Muscle layer of duodenum (tissue), 2 donors: ENCODE measurements around the gene PTPN21.

ENCODE experiments used
- H3K27ac ChIP-seq: one replicate; pipeline ENCODE4 v1.7.0; 2013; ENCODE audit warnings: mild to moderate bottlenecking, low read length
- H3K27me3 ChIP-seq: one replicate; pipeline ENCODE4 v1.7.0; 2013; ENCODE audit warnings: low read depth, mild to moderate bottlenecking, control low read depth, low read length
- H3K36me3 ChIP-seq, 2 donors: one replicate each; pipeline ENCODE4 v1.7.0; 2013; ENCODE audit warnings: low read length in 2 of 2, control low read depth in 1 of 2, mild to moderate bottlenecking in 1 of 2; ENCODE audit not compliant: insufficient read depth in 2 of 2, control insufficient read depth in 1 of 2
- H3K4me1 ChIP-seq, 2 donors: one replicate each; pipeline ENCODE4 v1.7.0; 2013; ENCODE audit warnings: low read length in 2 of 2, mild to moderate bottlenecking in 2 of 2, control low read depth in 1 of 2, moderate library complexity in 1 of 2; ENCODE audit not compliant: insufficient read depth in 2 of 2, control insufficient read depth in 1 of 2
- H3K4me3 ChIP-seq, 2 donors: one replicate each; pipeline ENCODE4 v1.7.0; 2013; ENCODE audit warnings: low read length in 2 of 2, low read depth in 1 of 2, mild to moderate bottlenecking in 1 of 2
- H3K9me3 ChIP-seq, 2 donors: one replicate each; pipeline ENCODE4 v1.7.0; 2013; ENCODE audit warnings: low read length in 2 of 2, control low read depth in 1 of 2, mild to moderate bottlenecking in 1 of 2; ENCODE audit not compliant: control insufficient read depth in 1 of 2
- donor health status: healthy.

The PTPN21 gene

GRCh38 chr14:88454886-88455285 lies 99.9 kb downstream of the PTPN21 start:
- no peaks in the 10 kb centered on the region for H3K27me3 ChIP-seq
- no peak overlapping the region for H3K4me3 ChIP-seq
- H3K9me3 ChIP-seq: no peaks in the 10 kb centered on the region
- no peaks in the 10 kb centered on the region for H3K4me1 ChIP-seq
- H3K27ac ChIP-seq: no peak overlapping the region
- H3K36me3 ChIP-seq: peaks cover 0 to 41% of the 10 kb centered on the region in 2 donors

DNA sequence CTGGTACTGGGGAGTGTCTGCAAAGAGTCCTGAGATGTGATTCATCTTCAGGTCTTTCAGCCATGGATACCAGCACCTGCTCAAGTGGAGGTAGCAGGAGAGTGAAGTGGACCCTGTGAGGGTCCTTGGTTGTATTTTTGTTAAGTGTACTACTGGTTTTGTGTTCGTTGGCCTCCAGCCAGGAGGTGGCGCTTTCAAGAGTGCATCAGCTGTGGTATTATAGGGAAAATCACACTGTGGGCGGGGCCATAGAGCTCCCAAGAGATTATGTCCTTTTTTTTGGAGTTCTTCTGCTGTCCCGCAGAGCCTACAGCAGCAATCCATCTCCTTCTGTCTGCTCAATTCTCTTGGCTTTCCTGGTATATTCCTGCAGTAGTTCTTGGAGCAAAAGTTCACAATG lies 102.6 kb downstream of the PTPN21 start:
- H3K36me3 ChIP-seq: peaks cover 0 to 43% of the 10 kb centered on the region in 2 donors
- H3K27ac ChIP-seq: no peak overlapping the region
- no peak overlapping the region for H3K4me3 ChIP-seq
- H3K4me1 ChIP-seq: no peaks in the 10 kb centered on the region
- no peaks in the 10 kb centered on the region for H3K27me3 ChIP-seq
- no peaks in the 10 kb centered on the region for H3K9me3 ChIP-seq

DNA sequence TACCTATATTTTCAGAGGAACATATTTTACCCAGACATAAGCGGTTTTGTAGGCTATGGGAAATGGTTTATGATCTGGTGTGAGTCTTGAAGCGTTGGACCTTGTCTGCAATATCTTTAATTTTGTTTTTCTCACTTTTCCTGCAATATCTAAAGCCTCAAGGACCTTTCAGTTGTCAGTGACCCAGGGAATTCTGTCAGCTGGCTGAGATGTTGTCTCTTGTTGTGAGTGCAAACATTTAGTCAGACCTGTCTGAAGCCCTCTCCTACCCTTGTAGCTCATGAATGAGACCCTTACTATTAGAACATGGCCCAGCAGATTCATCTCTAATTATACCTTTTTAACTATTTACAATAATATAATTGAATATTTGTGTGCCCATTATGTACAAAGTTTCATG lies 115.7 kb downstream of the PTPN21 start:
- Histone ChIP-seq H3K4me3 (no peak overlapping the region), H3K27me3 (no peaks in the 10 kb centered on the region), H3K9me3 (no peaks in the 10 kb centered on the region), H3K36me3 (peaks cover 15 to 36% of the 10 kb centered on the region in 2 donors), H3K27ac (no peak overlapping the region), H3K4me1 (no peaks in the 10 kb centered on the region)

- no peaks in the 10 kb centered on the region for H3K4me1 ChIP-seq
- no peak overlapping the region for H3K27ac ChIP-seq
- peaks cover 18 to 36% of the 10 kb centered on the region in 2 donors for H3K36me3 ChIP-seq
- no peak overlapping the region for H3K4me3 ChIP-seq
- no peaks in the 10 kb centered on the region for H3K9me3 ChIP-seq
- H3K27me3 ChIP-seq: no peaks in the 10 kb centered on the region
These were observed 117.1 kb downstream of the PTPN21 start for GRCh38 chr14:88437658-88438057.

- Histone ChIP-seq H3K4me1 (no peaks in the 10 kb centered on the region), H3K36me3 (peaks cover 0 to 7% of the 10 kb centered on the region in 2 donors), H3K27ac (no peak overlapping the region), H3K9me3 (no peaks in the 10 kb centered on the region), H3K27me3 (no peaks in the 10 kb centered on the region), H3K4me3 (no peak overlapping the region)
These were observed 123.8 kb downstream of the PTPN21 start for GRCh38 chr14:88430976-88431375.

- H3K4me1 ChIP-seq: no peaks in the 10 kb centered on the region
- no peaks in the 10 kb centered on the region for H3K27me3 ChIP-seq
- H3K4me3 ChIP-seq: no peak overlapping the region
- no peaks in the 10 kb centered on the region for H3K9me3 ChIP-seq
- no peak overlapping the region for H3K27ac ChIP-seq
- H3K36me3 ChIP-seq: no peaks in the 10 kb centered on the region
These were observed 128.5 kb downstream of the PTPN21 start for GRCh38 chr14:88426271-88426670.

- H3K4me3 ChIP-seq: no peak overlapping the region
- no peaks in the 10 kb centered on the region for H3K27me3 ChIP-seq
- H3K9me3 ChIP-seq: no peaks in the 10 kb centered on the region
- H3K4me1 ChIP-seq: no peaks in the 10 kb centered on the region
- no peak overlapping the region for H3K27ac ChIP-seq
- H3K36me3 ChIP-seq: no peaks in the 10 kb centered on the region
These were observed 130.2 kb downstream of the PTPN21 start for GRCh38 chr14:88424573-88424972.

DNA sequence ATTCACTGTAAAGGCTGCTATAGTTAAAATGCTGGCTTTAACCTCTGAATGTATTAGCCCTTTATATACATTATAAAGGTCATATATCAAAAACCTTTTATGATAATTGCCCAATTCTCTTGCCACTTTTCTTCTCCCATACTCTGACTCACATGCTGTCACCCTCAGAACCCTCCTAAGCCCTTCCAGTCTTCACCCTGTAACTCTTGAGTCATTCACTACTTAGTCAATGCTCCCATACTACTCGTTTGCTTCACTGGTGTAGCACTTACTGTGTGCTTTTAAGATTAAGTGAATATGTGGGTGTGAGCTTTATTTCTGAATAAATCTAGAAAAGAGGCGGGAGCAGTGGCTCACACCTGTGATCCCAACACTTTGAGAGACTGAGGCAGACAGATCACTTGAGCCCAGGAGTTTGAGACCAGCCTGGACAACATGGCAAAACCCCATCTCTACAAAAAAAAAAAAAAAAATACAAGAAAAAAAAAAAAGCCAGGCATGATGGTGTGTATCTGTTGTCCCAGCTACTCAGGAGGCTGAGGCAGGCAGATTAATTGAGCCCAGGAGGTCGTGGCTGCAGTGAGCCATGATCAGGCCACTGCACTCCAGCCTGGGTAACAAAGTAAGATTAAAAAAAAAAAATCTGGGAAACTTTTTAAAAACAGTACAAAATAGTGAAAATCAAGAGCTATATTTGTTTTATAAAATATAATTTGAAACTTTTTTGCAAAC lies 131.7 kb downstream of the PTPN21 start:
- peaks cover 0 to 7% of the 10 kb centered on the region in 2 donors for H3K36me3 ChIP-seq
- H3K9me3 ChIP-seq: peaks cover 0 to 4% of the 10 kb centered on the region in 2 donors
- H3K27me3 ChIP-seq: no peaks in the 10 kb centered on the region
- no peaks in the 10 kb centered on the region for H3K4me1 ChIP-seq
- no peak overlapping the region for H3K27ac ChIP-seq
- H3K4me3 ChIP-seq: no peak overlapping the region

DNA sequence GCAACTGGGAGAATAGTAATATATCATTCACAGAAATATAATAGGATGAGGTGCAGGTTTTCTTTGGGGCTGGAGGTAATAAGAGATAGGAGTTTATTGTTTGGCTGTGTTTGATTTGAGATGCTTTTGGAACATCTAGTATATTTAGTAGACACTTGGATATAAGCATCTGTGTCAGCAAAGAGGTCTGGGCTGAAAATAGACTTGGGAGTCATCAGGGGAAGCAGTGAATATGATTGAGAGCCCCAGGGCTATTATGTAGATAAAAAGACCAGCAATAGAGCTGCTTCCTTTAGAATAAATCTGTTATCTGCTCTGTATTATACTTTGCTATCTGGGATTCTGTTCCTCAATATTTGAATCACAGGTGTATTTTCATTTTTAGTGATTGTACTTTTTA lies 132.8 kb downstream of the PTPN21 start:
- Histone ChIP-seq H3K4me3 (no peak overlapping the region), H3K27ac (no peak overlapping the region), H3K4me1 (no peaks in the 10 kb centered on the region), H3K27me3 (no peaks in the 10 kb centered on the region), H3K36me3 (peaks cover 0 to 16% of the 10 kb centered on the region in 2 donors), H3K9me3 (peaks cover 0 to 6% of the 10 kb centered on the region in 2 donors)

DNA sequence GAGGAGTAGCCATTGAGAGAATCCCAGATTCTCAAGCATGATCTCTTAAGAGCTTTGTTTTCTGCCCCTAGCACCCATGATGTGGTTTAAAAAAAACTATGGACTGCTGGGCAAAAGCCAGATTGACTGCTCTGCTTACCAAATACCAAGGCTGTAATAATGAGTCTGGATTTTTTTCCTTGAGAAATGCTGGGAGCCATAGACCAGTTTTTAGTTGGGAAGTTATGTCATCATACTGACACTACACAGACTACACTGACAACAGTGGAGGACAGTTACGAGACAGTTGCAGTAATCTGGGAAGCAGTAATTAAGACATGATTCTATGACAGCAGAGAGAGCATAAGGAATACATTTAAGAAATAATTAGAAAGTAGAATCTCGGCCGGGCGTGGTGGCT lies 133.5 kb downstream of the PTPN21 start:
- Histone ChIP-seq H3K27me3 (no peaks in the 10 kb centered on the region), H3K4me3 (no peak overlapping the region), H3K36me3 (peaks cover 5 to 23% of the 10 kb centered on the region in 2 donors), H3K4me1 (no peaks in the 10 kb centered on the region), H3K9me3 (peaks cover 0 to 6% of the 10 kb centered on the region in 2 donors), H3K27ac (no peak overlapping the region)

GRCh38 chr14:88420187-88420586 lies 134.6 kb downstream of the PTPN21 start:
- Histone ChIP-seq H3K36me3 (peaks cover 5 to 31% of the 10 kb centered on the region in 2 donors), H3K27me3 (no peaks in the 10 kb centered on the region), H3K4me1 (no peaks in the 10 kb centered on the region), H3K9me3 (peaks cover 0 to 12% of the 10 kb centered on the region in 2 donors), H3K4me3 (no peak overlapping the region), H3K27ac (no peak overlapping the region)

- H3K4me3 ChIP-seq: no peak overlapping the region
- no peaks in the 10 kb centered on the region for H3K27me3 ChIP-seq
- H3K4me1 ChIP-seq: no peaks in the 10 kb centered on the region
- peaks cover 5 to 31% of the 10 kb centered on the region in 2 donors for H3K36me3 ChIP-seq
- H3K27ac ChIP-seq: no peak overlapping the region
- H3K9me3 ChIP-seq: peaks cover 0 to 12% of the 10 kb centered on the region in 2 donors
These were observed 137.2 kb downstream of the PTPN21 start for GRCh38 chr14:88417594-88417993.
